T-helper 1 cell treated with Interleukin-12 subunit alpha and Interleukin-12 subunit beta and Interleukin-4 antibody, amounts not matched to agents 30 ng/mL and 1 ng/mL, for 36 hours (primary cell): ENCODE results near the gene BTAF1. TPM values are rescaled to one million over a fixed set of nuclear protein-coding genes. Genes with fewer than 3 reads are reported as not detected.

Experiments
- intact Hi-C: fragments of 100-400 bp; cut with micrococcal nuclease; formaldehyde crosslinking; loops from one replicate; pipeline ENCODE4 v1.15.1; 2024
- total RNA-seq: library from RNA; stranded (reverse); gene quantifications from 2 replicates; pipeline ENCODE4 v1.2.3, GENCODE V29; 2022

The BTAF1 gene
- total RNA-seq, 1 donor from 2014 or later: 52.2 TPM

- intact Hi-C loops: loop anchor here (1.0 to 10.0 kb wide), 9 partner anchors 15 to 1036 kb away; partner anchors contain the start of genes BTAF1, HECTD2, PCGF5 and RPP30
Observed at GRCh38 chr10:91907914-91908336, 15.6 kb upstream of the BTAF1 start.

GRCh38 chr10:91908337-91909116 is 15.0 kb upstream of the BTAF1 start:
- intact Hi-C loops: loop anchor here (1.0 to 10.0 kb wide), 10 partner anchors 7 to 1036 kb away; partner anchors contain the start of genes BTAF1, HECTD2, PCGF5 and RPP30

GRCh38 chr10:91909117-91909677 is 14.4 kb upstream of the BTAF1 start, which contains the start of gene FGFBP3:
Gene FGFBP3, minus strand, starts transcription at chr10:91909486. Its CDS starts 517 bp downstream, at chr10:91908969.
- intact Hi-C loops: loop anchor here (1.0 to 10.0 kb wide), 5 partner anchors 8 to 1037 kb away; partner anchors contain the start of genes HECTD2 and RPP30

- intact Hi-C loops: loop anchor here (2.0 to 10.0 kb wide), 2 partner anchors 426 to 1588 kb away; no protein-coding TSS in a partner anchor
Observed at GRCh38 chr10:91910467-91910866, 13.1 kb upstream of the BTAF1 start.

- intact Hi-C loops: loop anchor here (5.0 to 10.0 kb wide), 8 partner anchors 295 to 1973 kb away; partner anchors contain the start of genes EXOC6, FRA10AC1, IDE and RPP30
Observed at GRCh38 chr10:91919651-91920050, 3.9 kb upstream of the BTAF1 start.

GRCh38 chr10:91924212-91925021 is 847 bp downstream of the BTAF1 start:
- intact Hi-C loops: loop anchor here (5.0 to 10.0 kb wide), 7 partner anchors 290 to 1968 kb away; partner anchors contain the start of genes EXOC6, FRA10AC1, IDE and RPP30

- intact Hi-C loops: loop anchor here (10.0 kb wide), 1 partner anchor 290 kb away; no protein-coding TSS in a partner anchor
Observed at GRCh38 chr10:91925022-91925320, 1.4 kb downstream of the BTAF1 start.

- intact Hi-C loops: no loop called here
Observed at GRCh38 chr10:91930939-91931338, 7.4 kb downstream of the BTAF1 start.

- intact Hi-C loops: no loop called here
Observed at GRCh38 chr10:91931526-91932190, 8.1 kb downstream of the BTAF1 start.

GRCh38 chr10:91932737-91933136 is 9.2 kb downstream of the BTAF1 start:
- intact Hi-C loops: no loop called here

GRCh38 chr10:91935886-91936285 is 12.3 kb downstream of the BTAF1 start:
- intact Hi-C loops: no loop called here

GRCh38 chr10:91939653-91940052 is 16.1 kb downstream of the BTAF1 start:
- intact Hi-C loops: no loop called here

- intact Hi-C loops: no loop called here
Observed at GRCh38 chr10:91941426-91941825, 17.9 kb downstream of the BTAF1 start.

GRCh38 chr10:91944880-91945630 is 21.5 kb downstream of the BTAF1 start:
- intact Hi-C loops: loop anchor here (1.0 to 2.0 kb wide), 2 partner anchors 22 to 36 kb away; partner anchors contain the start of genes BTAF1 and FGFBP3

- intact Hi-C loops: no loop called here
Observed at GRCh38 chr10:91953600-91954160, 30.1 kb downstream of the BTAF1 start.

- intact Hi-C loops: no loop called here
Observed at GRCh38 chr10:91955114-91955513, 31.5 kb downstream of the BTAF1 start.

GRCh38 chr10:91957091-91957490 is 33.5 kb downstream of the BTAF1 start:
- intact Hi-C loops: no loop called here

GRCh38 chr10:91969297-91969696 is 45.7 kb downstream of the BTAF1 start:
- intact Hi-C loops: no loop called here

- intact Hi-C loops: no loop called here
Observed at GRCh38 chr10:91974960-91975359, 51.4 kb downstream of the BTAF1 start.

GRCh38 chr10:91975438-91975837 is 51.9 kb downstream of the BTAF1 start:
- intact Hi-C loops: no loop called here
